B cell (primary cell): ENCODE measurements around the gene CALM3. TPM values are rescaled to one million over a fixed set of nuclear protein-coding genes. Genes with fewer than 3 reads are reported as not detected.

Source experiments
- ATAC-seq: fragments of 200-7000 bp; cut with Tn5 transposase; one replicate; pipeline ENCODE4 v1.10.0; 2021; ENCODE audit warnings: low read depth, mild to moderate bottlenecking, moderate number of reproducible peaks, moderate library complexity
- CTCF ChIA-PET: fragments of 350-600 bp; sonication (Branson Sonifier 250); formaldehyde crosslinking; loops from one replicate; lab custom pipeline; 2021; ENCODE audit warnings: antibody characterized with exemption, inconsistent platforms; lab: Charles Lee
- POLR2A ChIA-PET: fragments of 350-600 bp; sonication (Branson Sonifier 250); formaldehyde crosslinking; loops from one replicate; lab custom pipeline; 2021; ENCODE audit warnings: antibody characterized with exemption; lab: Charles Lee
- DNase-seq: peaks from one replicate; pipeline ENCODE4 v3.0.0; 2013
- H2AFZ ChIP-seq: 2 replicates; pipeline ENCODE4 v1.6.1; 2012; ENCODE audit warnings: mild to moderate bottlenecking, low read depth, low read length; ENCODE audit not compliant: insufficient read depth, poor library complexity, severe bottlenecking
- H3K27ac ChIP-seq, 2 donors: 1 replicate in 1 of 2; 2 replicates in 1 of 2; pipeline ENCODE4 v1.5.1; 2012 to 2013; ENCODE audit warnings: low read length in 2 of 2, mild to moderate bottlenecking in 2 of 2, moderate library complexity in 1 of 2
- H3K27me3 ChIP-seq, 4 experiments: fragments of 200-600 bp in 1 of 4; sonication (generic) in 1 of 4; replicated peaks in 1 of 4; 1 replicate in 2 of 4; 2 replicates in 2 of 4; pipeline versions ENCODE4 v1.6.1 to v1.7.0; 2013 to 2016; ENCODE audit warnings: low read length in 3 of 4, mild to moderate bottlenecking in 2 of 4, mixed read lengths in 1 of 4, moderate library complexity in 1 of 4; ENCODE audit not compliant: insufficient read depth in 4 of 4, control insufficient read depth in 3 of 4; ENCODE audit errors: control extremely low read depth in 1 of 4
- H3K36me3 ChIP-seq, 2 experiments: replicated peaks in 1 of 2; 1 replicate in 1 of 2; 2 replicates in 1 of 2; pipeline versions ENCODE4 v1.6.1 to v1.7.1; 2013; ENCODE audit warnings: low read length in 1 of 2; ENCODE audit not compliant: insufficient read depth in 2 of 2, control insufficient read depth in 1 of 2; ENCODE audit errors: control extremely low read depth in 1 of 2, extremely low read depth in 1 of 2
- H3K4me1 ChIP-seq, 2 donors: fragments of 200-600 bp in 1 of 2; sonication (generic) in 1 of 2; 1 replicate in 1 of 2; 2 replicates in 1 of 2; pipeline versions ENCODE4 v1.5.1 to v1.6.1; 2013 to 2017; ENCODE audit warnings: low read length in 2 of 2; ENCODE audit not compliant: control insufficient read depth in 2 of 2, insufficient read depth in 2 of 2
- H3K4me2 ChIP-seq: replicated peaks from 2 replicates; pipeline ENCODE3; 2012; ENCODE audit warnings: mild to moderate bottlenecking, low read depth, low read length; ENCODE audit not compliant: poor library complexity, severe bottlenecking
- H3K4me3 ChIP-seq, 5 experiments: fragments of 200-600 bp in 1 of 5; sonication (generic) in 1 of 5; 1 replicate in 3 of 5; 2 replicates in 2 of 5; pipeline versions ENCODE4 v1.5.1 to v1.7.0; 2011 to 2016; ENCODE audit warnings: low read length in 4 of 5, mild to moderate bottlenecking in 4 of 5, low read depth in 2 of 5, control low read depth in 1 of 5, moderate library complexity in 1 of 5; ENCODE audit not compliant: insufficient read depth in 1 of 5; ENCODE audit errors: control extremely low read depth in 1 of 5, extremely low read depth in 1 of 5
- H3K79me2 ChIP-seq: fragments of 200-600 bp; sonication (generic); one replicate; pipeline ENCODE4 v1.6.0; 2016; ENCODE audit warnings: low read length; ENCODE audit not compliant: control insufficient read depth, insufficient read depth
- H3K9ac ChIP-seq: fragments of 200-600 bp; sonication (generic); 2 replicates; pipeline ENCODE4 v1.6.1; 2017; ENCODE audit warnings: mild to moderate bottlenecking, low read length, moderate library complexity
- H3K9me3 ChIP-seq, 3 donors: one replicate each; pipeline versions ENCODE4 v1.6.1 to v1.7.1; 2013; ENCODE audit warnings: low read length in 2 of 3; ENCODE audit not compliant: control insufficient read depth in 2 of 3, insufficient read depth in 1 of 3; ENCODE audit errors: control extremely low read depth in 1 of 3
- H4K20me1 ChIP-seq: 2 replicates; pipeline ENCODE4 v1.6.0; 2012; ENCODE audit warnings: mild to moderate bottlenecking, low read length; ENCODE audit not compliant: insufficient read depth, control insufficient read depth, poor library complexity, severe bottlenecking
- H3K27ac Mint-ChIP-seq: one replicate; pipeline ENCODE4 v1.8.0; 2021; ENCODE audit warnings: mixed read lengths
- H3K27me3 Mint-ChIP-seq: one replicate; pipeline ENCODE4 v1.8.0; 2021; ENCODE audit warnings: mixed read lengths
- H3K4me1 Mint-ChIP-seq: one replicate; pipeline ENCODE4 v1.8.0; 2021; ENCODE audit warnings: mixed read lengths
- H3K4me3 Mint-ChIP-seq: one replicate; pipeline ENCODE4 v1.8.0; 2021; ENCODE audit warnings: mixed read lengths
- H3K9me3 Mint-ChIP-seq: one replicate; pipeline ENCODE4 v1.8.0; 2022; ENCODE audit warnings: mixed read lengths; ENCODE audit not compliant: insufficient read depth
- EZH2 ChIP-seq: IDR thresholded peaks from 2 replicates; pipeline ENCODE4 v1.6.1; 2012; ENCODE audit warnings: borderline replicate concordance, low read depth, mild to moderate bottlenecking, moderate library complexity, low read length; ENCODE audit not compliant: insufficient read depth, poor library complexity, severe bottlenecking
- WGBS: methylation state at CpG from one replicate; pipeline ENCODE4 v1.1.5; 2013; ENCODE audit warnings: missing lambda C conversion rate; ENCODE audit not compliant: insufficient coverage; 5-methylcytosine and 5-hydroxymethylcytosine counted together
- intact Hi-C: fragments of 100-400 bp; cut with micrococcal nuclease; formaldehyde crosslinking; loops from one replicate; pipeline ENCODE4 v1.10.0; 2022
- polyA plus RNA-seq: library from polyadenylated mRNA; depleted of rRNA; stranded (reverse); fragments of >200 nt; gene quantifications from 2 replicates; pipeline ENCODE4 v1.2.3, GENCODE V29; 2012
- total RNA-seq, 2 donors: library from RNA; stranded (reverse); fragments of 120-200 nt in 1 of 2; gene quantifications; 1 replicate in 1 of 2; 2 replicates in 1 of 2; pipeline versions ENCODE4 v1.2.3 to v1.2.4, GENCODE V29; 2013 to 2022
- TF ChIP-seq, protein P1 (sequence below): fragments of 200-600 bp; IDR thresholded peaks from one replicate; pipeline ENCODE4 v1.8.0; 2022; ENCODE audit warnings: antibody characterized with exemption, mild to moderate bottlenecking

The CALM3 gene
- total and polyA plus RNA-seq, 2 donors (not counting 1 experiment from before 2014, with no cell fraction given): 99.0 to 99.3 TPM

DNA sequence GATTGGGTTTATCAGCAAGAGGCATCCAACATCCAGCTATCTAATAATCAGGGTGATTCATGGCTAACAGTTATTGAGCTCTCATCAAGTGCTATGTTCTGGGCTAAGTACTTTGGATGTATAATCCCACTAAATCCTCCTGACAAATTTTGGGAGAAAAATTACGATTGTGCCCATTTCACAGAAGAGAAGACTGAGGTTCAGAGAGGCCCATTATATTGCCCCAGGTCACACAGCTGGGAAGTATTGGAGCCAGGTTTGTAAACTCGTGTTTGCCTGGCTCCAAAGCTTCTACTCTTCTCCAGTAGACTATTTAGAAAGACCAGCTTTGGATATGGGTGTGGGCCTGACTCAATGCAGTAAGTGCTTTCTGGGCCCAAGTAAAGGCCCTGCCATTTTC is 20.9 kb upstream of the CALM3 start:
- Mint-ChIP-seq H3K4me3 (no peak overlapping the region), H3K27ac (no peak overlapping the region), H3K4me1 (peaks cover 11% of the 10 kb centered on the region), H3K27me3 (peaks cover 7% of the 10 kb centered on the region), H3K9me3 (no peaks in the 10 kb centered on the region)
- ChIA-PET POLR2A (interaction anchor here (0.6 kb wide), 1 partner anchor 15 kb away, joined by 4 read pairs; no protein-coding TSS in a partner anchor), CTCF (interaction anchor here (1.1 to 1.2 kb wide), 2 partner anchors 22 to 30 kb away, joined by 3 to 5 read pairs; no protein-coding TSS in a partner anchor)
- Histone ChIP-seq H3K4me3 (no peak overlapping the region), H4K20me1 (no peaks in the 10 kb centered on the region), H3K9ac (no peak overlapping the region), H2AFZ (no peak overlapping the region), H3K27ac (no peak overlapping the region), H3K27me3 (no peaks in the 10 kb centered on the region), H3K4me2 (no peak overlapping the region), H3K79me2 (no peaks in the 10 kb centered on the region), H3K9me3 (peaks cover 0 to 20% (median 10%) of the 10 kb centered on the region in 3 donors), H3K36me3 (no peaks in the 10 kb centered on the region), H3K4me1 (peaks cover 0 to 8% of the 10 kb centered on the region in 2 donors)
- DNase-seq: no peak
- 100% methylated on average over 1 of the region's 2 CpGs for WGBS
- intact Hi-C loops: no loop called here
- ATAC-seq: no peak
- TF ChIP-seq, protein P1, sequence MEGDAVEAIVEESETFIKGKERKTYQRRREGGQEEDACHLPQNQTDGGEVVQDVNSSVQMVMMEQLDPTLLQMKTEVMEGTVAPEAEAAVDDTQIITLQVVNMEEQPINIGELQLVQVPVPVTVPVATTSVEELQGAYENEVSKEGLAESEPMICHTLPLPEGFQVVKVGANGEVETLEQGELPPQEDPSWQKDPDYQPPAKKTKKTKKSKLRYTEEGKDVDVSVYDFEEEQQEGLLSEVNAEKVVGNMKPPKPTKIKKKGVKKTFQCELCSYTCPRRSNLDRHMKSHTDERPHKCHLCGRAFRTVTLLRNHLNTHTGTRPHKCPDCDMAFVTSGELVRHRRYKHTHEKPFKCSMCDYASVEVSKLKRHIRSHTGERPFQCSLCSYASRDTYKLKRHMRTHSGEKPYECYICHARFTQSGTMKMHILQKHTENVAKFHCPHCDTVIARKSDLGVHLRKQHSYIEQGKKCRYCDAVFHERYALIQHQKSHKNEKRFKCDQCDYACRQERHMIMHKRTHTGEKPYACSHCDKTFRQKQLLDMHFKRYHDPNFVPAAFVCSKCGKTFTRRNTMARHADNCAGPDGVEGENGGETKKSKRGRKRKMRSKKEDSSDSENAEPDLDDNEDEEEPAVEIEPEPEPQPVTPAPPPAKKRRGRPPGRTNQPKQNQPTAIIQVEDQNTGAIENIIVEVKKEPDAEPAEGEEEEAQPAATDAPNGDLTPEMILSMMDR: no peak
- TF ChIP-seq EZH2: no peak

DNA sequence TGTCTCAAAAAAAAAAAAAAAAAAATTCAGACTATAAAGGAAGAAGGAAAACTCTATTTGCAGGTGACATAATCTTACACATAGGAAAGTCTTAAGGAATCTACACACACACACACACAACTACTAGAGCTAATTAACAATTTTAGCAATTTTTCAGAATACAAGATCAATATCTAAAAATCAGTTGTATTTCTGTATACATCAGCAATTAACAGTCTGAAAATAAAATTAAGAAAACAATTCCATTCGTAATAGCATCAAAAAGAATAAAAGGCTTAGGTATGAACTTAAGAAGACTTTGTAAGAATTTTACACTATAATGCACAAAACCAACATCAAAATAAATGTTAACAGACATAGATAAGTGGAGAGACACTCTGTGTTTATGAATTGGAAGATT is 15.6 kb upstream of the CALM3 start:
- DNase-seq: no peak
- H4K20me1 ChIP-seq: no peaks in the 10 kb centered on the region
- H3K4me2 ChIP-seq: no peak overlapping the region
- CTCF ChIA-PET: no interaction called here
- H3K9ac ChIP-seq: no peak overlapping the region
- H3K27ac Mint-ChIP-seq: no peak overlapping the region
- no peaks in the 10 kb centered on the region for H3K4me1 Mint-ChIP-seq
- peaks cover 6% of the 10 kb centered on the region for H3K27me3 Mint-ChIP-seq
- no peak overlapping the region for H2AFZ ChIP-seq
- H3K79me2 ChIP-seq: no peaks in the 10 kb centered on the region
- H3K27ac ChIP-seq: no peak overlapping the region
- H3K27me3 ChIP-seq: no peaks in the 10 kb centered on the region
- intact Hi-C loops: no loop called here
- H3K4me1 ChIP-seq: no peaks in the 10 kb centered on the region
- H3K36me3 ChIP-seq: no peaks in the 10 kb centered on the region
- H3K9me3 ChIP-seq: peaks cover 0 to 3% (median 0%) of the 10 kb centered on the region in 3 donors
- POLR2A ChIA-PET: no interaction called here
- no peak for ATAC-seq
- no CpG with 5 or more reads among the region's 1 CpG for WGBS
- no peaks in the 10 kb centered on the region for H3K9me3 Mint-ChIP-seq
- TF ChIP-seq EZH2: no peak
- TF ChIP-seq, protein P1: no peak
- no peak overlapping the region for H3K4me3 Mint-ChIP-seq
- no peak overlapping the region for H3K4me3 ChIP-seq
